GDM1 (cell line): Measurements from ENCODE around the gene NDOR1.
"Not testable (repeated sequence)": the region's sequence is repeated elsewhere in the genome, so short reads cannot be mapped to it uniquely, and the experiment has no call there.

ENCODE experiments used
- DNase-seq: peaks from one replicate; lab custom pipeline; 2025; lab: John Stamatoyannopoulos, UW

The NDOR1 gene

GRCh38 chr9:137232510-137232909, 27.0 kb downstream of the NDOR1 start:
- DNase-seq = no peak

DNA sequence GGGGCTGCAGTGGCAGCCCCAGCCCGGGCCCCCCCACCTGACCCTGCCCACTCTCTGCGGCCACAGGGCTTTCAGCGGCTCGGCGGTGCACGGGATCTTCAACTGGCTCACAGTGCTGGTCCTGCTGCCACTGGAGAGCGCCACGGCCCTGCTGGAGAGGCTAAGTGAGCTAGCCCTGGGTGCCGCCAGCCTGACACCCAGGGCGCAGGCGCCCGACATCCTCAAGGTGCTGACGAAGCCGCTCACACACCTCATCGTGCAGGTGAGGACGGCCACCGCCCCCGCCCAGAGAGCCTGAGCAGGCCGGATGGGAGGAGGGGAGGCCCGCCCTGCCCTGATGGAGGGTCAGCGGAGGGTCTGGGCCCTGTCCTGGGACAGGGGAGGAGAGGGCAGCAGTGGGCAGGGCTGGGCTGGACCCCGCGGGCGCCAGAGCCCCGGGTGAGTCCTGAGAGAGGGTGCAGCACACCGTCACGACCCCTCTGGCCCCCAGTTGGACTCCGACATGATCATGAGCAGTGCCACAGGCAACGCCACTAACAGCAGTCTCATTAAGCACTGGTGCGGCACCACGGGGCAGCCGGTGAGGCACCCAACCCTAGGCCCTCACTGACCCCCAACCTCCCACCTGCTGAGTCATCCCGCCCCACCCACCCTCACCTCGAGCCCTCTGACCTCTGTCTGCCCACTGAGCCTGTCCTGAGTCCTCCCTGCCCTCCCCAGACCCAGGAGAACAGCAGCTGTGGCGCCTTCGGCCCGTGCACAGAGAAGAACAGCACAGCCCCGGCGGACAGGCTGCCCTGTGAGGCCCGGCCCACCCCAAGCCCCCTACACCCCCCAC, 27.9 kb downstream of the NDOR1 start:
- no peak for DNase-seq

- DNase-seq = no peak
Measured at GRCh38 chr9:137234055-137234697, 28.7 kb downstream of the NDOR1 start.

GRCh38 chr9:137234758-137235423, 29.4 kb downstream of the NDOR1 start:
- DNase-seq = no peak

GRCh38 chr9:137235424-137236237, 30.1 kb downstream of the NDOR1 start:
- no peak for DNase-seq

DNA sequence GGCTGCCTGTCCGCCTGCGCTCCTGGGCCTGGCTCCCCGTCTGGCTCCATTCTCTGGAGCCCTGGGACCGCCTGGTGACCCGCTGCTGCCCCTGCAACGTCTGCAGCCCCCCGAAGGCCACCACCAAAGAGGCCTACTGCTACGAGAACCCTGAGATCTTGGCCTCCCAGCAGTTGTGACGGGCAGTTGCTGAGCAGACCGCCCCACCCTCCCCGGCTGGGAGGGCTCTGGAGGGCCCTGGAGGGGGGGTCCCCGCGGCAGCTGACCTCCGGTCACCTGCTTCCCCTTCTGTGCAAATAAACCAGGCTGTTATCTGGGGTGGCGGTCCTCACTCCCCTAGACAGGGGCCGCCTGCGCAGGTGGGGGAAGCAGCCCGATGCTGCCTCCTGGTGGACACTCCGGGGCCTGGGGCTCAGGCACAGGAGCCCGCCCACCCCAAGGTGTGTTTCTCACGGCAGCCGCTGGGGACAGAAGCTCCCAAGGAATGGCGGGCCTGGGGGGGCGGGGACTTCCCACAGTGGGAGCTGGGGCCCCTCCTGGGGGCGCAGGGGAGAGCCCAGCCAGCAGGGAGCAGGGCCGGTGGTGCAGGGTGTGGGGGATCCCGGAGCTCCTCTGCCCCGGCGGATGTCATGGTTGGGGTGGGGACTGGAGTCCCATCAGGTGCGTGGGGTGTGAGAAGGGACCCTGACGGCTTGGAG, 30.9 kb downstream of the NDOR1 start:
- peak; percentile 77 for DNase-seq

DNA sequence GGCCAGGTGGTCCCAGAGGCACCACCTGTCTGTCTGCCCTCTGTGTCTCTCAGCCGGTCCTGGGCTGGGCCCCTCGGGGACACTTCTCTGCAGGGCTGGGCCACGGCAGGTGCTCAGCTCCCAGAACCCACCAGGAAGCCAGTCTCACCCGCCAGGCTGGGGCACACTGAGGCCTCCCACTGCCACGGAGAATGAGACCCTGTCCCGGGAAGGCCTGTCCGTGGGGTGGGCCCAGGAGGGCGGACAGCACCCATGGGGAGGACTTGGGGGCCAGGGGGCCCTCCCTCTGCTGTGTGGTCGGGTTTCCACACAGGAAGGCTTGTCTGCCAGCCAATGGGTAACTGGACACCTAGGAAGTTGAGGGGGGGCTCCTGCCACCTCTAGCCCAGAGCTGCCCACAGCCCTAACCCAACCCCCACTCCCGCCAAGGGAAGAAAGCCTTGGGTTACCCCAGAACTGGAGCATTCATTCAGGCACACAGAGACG, 31.5 kb downstream of the NDOR1 start:
- DNase-seq = no peak

- no peak for DNase-seq
Measured at GRCh38 chr9:137237759-137238726, 32.5 kb downstream of the NDOR1 start.

- DNase-seq = not testable (repeated sequence)
Measured at GRCh38 chr9:137239541-137240200, 34.2 kb downstream of the NDOR1 start.

- peak; percentile 87 for DNase-seq
Measured at GRCh38 chr9:137240318-137240840, 34.9 kb downstream of the NDOR1 start.

DNA sequence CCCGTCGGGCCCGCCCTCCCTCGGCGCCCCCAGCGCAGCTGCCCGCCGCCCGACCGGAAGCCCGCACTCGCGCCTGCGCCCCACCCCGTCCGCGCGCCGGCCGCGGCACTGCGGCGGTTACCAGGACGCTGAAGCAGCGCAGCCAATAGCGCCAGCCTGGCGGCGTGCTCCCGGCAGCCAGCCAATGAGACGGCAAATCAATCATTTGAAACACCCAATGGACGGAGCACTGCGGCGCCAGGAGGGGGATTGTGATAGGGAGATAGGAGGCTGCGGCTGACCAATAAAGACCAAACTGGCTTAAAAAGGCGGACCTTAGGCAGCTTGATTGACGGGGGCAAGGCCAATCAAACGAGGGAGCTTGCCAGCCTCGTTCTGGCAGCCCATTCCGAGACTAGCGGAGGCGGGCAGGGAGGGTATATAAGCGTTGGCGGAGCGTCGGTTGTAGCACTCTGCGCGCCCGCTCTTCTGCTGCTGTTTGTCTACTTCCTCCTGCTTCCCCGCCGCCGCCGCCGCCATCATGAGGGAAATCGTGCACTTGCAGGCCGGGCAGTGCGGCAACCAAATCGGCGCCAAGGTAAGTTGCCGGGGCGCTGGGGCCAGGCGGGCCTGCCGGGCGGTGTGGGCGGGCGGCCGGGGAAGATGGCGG, 35.5 kb downstream of the NDOR1 start, which contains the start of gene TUBB4B:
Gene TUBB4B, plus strand, starts transcription at position 447 of the 649 bp plus-strand sequence. Its CDS starts 74 bp downstream, at position 521.
- DNase-seq = peak; percentile 100

DNA sequence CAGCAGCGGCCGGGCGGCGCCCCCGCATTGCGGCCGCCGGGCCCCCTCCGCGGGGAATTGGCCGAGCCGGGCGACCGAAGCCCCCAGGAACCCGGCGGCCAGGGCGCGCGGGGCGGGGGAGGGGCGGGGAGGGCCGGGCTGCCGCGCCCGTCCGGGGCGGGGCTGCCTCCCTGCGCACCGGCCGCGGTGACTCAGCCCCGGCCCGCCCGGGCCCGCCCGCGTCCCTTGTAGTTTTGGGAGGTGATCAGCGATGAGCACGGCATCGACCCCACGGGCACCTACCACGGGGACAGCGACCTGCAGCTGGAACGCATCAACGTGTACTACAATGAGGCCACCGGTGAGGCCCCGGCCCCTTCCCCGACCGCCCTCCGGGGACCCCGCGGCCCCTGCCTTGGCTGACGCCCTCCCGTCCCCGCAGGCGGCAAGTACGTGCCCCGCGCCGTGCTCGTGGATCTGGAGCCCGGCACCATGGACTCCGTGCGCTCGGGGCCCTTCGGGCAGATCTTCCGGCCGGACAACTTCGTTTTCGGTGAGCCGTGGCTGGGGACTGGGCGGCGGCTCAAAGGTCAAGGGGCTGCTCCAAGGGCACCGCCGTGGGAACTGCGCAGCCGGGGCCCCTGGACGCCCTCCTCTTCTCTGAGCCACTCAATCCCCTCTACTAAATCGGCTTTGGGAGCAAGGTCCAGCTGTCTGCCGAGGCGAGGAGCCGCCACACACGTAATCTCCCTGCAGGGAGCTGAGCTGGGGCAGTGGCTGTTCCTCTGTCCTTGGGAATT, 36.2 kb downstream of the NDOR1 start:
- DNase-seq = no peak

- no peak for DNase-seq
Measured at GRCh38 chr9:137242269-137243203, 37.0 kb downstream of the NDOR1 start.

DNA sequence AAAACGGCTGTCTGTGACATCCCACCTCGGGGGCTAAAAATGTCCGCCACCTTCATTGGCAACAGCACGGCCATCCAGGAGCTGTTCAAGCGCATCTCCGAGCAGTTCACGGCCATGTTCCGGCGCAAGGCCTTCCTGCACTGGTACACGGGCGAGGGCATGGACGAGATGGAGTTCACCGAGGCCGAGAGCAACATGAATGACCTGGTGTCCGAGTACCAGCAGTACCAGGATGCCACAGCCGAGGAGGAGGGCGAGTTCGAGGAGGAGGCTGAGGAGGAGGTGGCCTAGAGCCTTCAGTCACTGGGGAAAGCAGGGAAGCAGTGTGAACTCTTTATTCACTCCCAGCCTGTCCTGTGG, 37.7 kb downstream of the NDOR1 start:
- DNase-seq = not testable (repeated sequence)

GRCh38 chr9:137243626-137244485, 38.4 kb downstream of the NDOR1 start:
- DNase-seq = no peak
